Hypothalamus (tissue), 51 donors: Measurements from ENCODE around the gene CASP14.
A peak's percentile ranks its signal among the peaks of the same experiment; 100 is the strongest.
"Not testable (repeated sequence)": the region's sequence is repeated elsewhere in the genome, so short reads cannot be mapped to it uniquely, and the experiment has no call there.

Source experiments
- DNase-seq, 51 donors: peaks; one replicate each; lab custom pipeline; 2025; lab: John Stamatoyannopoulos, UW

Gene CASP14

DNA sequence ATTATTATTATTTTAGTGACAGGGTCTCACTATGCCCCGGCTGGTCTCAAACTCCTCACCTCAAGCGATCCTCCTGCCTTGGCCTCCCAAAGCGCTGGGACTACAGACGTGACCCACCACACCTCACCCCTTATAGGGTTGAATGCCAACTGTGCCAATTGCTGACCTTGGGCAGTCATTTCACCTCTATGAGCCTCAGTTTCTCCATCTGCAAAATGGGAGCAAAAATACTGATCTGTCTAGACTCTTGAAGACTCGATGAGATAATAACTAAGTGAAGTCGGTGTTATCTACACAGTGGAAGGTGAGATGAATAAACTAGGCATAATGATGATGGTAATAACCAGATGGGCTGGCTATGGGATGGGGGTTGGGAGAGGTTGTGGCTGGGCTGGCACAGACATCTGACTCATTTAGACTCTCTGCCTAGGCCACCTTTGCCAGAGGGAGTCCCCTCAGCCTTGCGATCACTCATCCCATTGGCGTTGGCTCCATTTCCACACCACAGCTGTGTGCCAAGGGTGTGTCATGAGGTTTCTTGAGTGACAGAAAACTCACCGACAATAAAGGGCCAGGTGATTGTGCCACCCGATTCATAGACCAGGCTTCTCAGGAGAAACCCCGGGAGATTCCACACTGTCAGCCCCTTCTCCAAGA is at the start of gene CASP14:
Gene CASP14 (plus strand): TSS at position 596 of the 657 bp plus-strand sequence. CDS start 2,772 bp downstream, outside the sequence.
- DNase-seq: no peak

DNA sequence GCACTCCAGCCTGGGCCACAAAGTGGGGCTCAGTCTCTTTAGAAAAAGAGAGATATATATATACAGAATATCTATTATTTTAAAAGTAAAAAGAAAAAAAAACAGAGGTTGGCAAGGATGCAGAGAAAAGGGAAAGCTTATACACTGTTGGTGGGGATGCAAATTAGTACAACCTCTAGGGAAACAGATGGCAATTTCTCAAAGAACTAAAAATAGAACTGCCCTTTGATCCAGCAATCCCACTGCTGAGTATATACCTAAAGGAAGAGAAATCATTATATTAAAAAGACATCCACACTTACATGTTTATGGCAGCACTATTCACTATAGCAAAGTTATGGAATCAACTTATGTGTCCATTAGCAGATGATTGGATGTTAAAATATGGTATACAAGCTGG is 41.0 kb upstream of the CASP14 start:
- no peak for DNase-seq

- DNase-seq: peak in 5 of 51 donors; percentile 0 to 22 (median 5)
Measured at GRCh38 chr19:15010501-15011300, 38.6 kb upstream of the CASP14 start.

- no peak for DNase-seq
Measured at GRCh38 chr19:15014579-15014978, 34.7 kb upstream of the CASP14 start.

GRCh38 chr19:15015946-15016542 is 33.2 kb upstream of the CASP14 start:
- no peak for DNase-seq

- DNase-seq: not testable (repeated sequence)
Measured at GRCh38 chr19:15018836-15019235, 30.4 kb upstream of the CASP14 start.

DNA sequence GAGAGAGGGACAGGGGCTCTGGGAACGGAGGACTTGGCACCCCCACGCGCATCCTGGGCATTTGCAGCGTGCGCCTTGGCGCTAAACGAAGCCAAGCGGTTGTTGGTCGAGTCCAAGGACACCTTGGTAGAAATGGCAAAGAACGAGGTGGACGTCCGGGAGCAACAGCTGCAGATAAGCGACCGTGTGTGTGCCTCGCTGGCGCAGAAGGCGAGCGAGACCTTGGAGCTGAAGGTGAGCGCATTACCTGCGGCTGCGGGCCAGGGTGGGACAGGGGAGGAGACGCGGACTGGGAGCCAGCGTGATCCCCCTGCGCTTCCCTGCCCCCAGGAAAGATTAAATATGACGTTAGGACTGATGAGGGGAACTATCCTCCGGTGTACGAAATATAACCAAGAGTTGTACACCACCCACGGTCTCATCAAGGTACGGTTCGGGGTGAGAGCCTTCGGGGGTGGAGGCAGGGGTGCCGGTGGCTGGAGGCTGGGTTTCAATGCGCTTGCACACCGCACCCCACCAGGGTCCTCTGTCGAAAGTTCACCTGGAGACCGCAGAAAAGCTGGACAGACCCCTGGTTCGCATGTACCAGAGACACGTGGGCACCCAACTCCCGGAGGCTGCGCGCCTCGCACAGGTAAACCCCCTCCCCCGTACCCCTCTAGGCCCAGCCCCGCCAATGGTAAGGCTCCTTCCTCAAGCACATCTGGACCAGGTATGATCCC is 27.8 kb upstream of the CASP14 start:
- DNase-seq: no peak

DNA sequence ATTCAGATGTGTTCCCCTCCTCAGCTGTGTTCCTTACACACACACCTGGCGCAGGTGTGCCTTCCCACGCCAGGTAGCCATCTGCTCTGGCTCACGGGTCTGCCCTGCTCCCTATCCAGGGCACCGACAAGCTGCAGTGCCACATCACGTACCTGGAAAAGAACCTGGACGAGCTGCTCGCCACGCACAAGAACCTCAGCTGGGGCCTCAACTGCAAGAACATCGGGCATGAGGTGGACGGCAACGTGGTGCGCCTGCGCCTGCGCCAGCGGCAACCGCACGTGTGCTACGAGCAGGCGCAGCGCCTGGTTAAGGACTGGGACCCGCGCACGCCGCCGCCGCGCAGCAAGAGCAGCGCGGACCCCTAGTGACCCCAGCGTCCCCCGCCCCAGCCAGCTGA is 26.5 kb upstream of the CASP14 start:
- DNase-seq: no peak

GRCh38 chr19:15025217-15025616 is 24.1 kb upstream of the CASP14 start:
- no peak for DNase-seq

GRCh38 chr19:15028490-15028889 is 20.8 kb upstream of the CASP14 start:
- DNase-seq: no peak

DNA sequence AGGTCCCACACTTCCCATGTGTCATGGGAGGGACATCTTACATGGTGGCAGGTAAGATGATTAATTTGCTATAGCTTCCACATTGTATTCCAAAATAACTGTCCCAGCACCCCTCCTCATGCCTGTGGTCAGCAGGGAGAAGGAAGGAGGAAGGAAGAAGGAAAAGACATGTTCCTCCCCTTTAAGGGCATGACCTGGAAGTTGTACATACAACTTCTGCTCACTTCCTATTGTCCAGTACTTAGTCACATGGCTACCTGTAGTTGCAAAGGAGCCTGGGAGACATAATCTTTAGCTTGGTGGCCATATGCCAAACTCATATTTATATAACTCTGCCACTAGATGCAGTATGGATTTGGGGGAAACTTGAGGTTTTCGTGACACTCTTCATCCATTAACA is 17.6 kb upstream of the CASP14 start:
- no peak for DNase-seq

GRCh38 chr19:15035795-15036311 is 13.4 kb upstream of the CASP14 start:
- no peak for DNase-seq

DNA sequence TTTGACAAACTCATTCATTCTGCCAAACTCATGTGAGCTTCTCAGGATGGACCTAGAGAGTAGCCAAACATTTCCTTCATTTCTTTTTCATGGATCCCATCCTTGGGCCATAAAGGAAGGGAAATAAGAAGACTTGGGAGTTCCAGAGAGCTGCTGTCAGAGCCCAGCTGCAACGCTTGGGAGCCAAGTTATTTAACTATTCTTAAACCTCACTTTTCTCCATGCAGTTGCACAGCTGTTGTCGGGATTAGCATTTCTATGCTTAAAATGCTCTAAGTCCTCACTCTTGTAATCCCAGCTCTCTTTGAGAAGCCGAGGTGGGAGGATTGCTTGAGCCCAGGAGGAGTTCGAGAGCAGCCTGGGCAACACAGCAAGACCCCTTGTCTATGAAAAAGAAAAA is 11.7 kb upstream of the CASP14 start:
- no peak for DNase-seq

DNA sequence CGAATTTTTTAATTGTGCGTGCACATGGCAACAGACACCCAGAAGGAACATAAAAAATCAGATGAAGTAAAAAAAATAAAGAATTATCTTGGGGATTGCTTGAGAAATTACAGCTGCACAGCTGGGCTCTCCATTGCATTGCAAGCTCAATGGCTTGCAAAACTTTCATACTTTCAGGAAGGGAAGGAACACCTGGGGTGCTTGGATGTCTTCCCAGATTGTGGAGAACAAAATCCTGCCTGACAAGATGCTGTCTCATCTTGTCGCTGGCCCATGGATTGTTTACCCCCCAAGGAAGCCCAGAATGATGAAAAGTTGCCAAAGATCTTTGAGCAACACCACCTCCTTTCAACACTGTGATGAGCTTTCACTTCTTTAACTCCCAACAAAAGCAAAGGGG is 11.0 kb upstream of the CASP14 start:
- DNase-seq: no peak

DNA sequence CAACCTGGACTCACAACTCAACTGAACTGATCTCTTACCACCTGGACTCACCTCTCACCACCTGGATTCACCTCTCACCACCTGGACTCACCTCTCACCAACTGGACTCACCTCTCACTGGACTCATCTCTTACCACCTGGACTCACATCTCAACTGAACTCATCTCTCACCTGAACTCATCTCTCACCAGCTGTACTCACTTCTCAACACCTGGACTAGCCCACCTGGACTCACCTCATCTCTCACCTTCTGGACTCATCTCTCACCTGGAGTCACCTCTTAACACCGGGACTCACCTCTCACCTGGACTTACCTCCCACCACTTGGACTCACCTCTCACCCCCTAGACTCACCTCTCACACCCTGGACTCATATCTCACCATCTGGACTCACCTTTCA is 7.3 kb upstream of the CASP14 start:
- DNase-seq: no peak

- DNase-seq: no peak
Measured at GRCh38 chr19:15042826-15043225, 6.5 kb upstream of the CASP14 start.

DNA sequence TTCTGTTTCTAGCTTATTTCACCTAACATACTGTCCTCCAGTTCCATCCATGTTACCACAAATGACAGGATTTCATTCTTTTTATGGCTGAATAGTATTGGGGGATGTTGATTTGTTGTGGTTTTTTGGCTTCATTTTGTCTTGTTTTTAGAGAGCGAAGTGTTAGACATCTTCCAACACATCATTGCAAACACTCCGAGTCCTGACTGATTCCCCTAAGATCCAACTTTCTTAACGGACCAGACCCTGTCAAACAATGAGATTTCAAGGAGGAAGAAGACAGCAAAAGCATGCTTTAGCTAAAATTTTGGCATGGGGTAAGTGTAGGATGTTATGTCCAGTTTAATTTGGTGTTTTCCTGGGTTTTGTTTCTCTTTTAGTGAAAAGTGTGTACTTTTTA is 3.8 kb upstream of the CASP14 start:
- no peak for DNase-seq

- DNase-seq: no peak
Measured at GRCh38 chr19:15047680-15048079, 1.6 kb upstream of the CASP14 start.

- DNase-seq: no peak
Measured at GRCh38 chr19:15048128-15048527, 1.2 kb upstream of the CASP14 start.

- no peak for DNase-seq
Measured at GRCh38 chr19:15050639-15051038, 1.4 kb downstream of the CASP14 start.

GRCh38 chr19:15062036-15062435 is 12.8 kb downstream of the CASP14 start:
- no peak for DNase-seq
